ENCODE data around the gene ATP5IF1. TPM values are rescaled to one million over a fixed set of nuclear protein-coding genes. Genes with fewer than 3 reads are reported as not detected.

Gene ATP5IF1
- total RNA-seq, 2 donors from 2014 or later: 326 to 331 TPM

- H3K36me3 ChIP-seq: no peaks in the 10 kb centered on the region
- DNase-seq: no peak
- TF ChIP-seq CTCF (IDR thresholded peaks at IDR 0.05): no peak
- H3K4me3 ChIP-seq: peak overlapping the region; percentile 39
- no peaks in the 10 kb centered on the region for H3K27me3 ChIP-seq
- peak overlapping the region; percentile 85 for H3K27ac ChIP-seq
- no peaks in the 10 kb centered on the region for H3K9me3 ChIP-seq
- peak overlapping the region; percentile 38 to 89 for H3K9ac ChIP-seq (ENCODE audit: low read depth in 2 of 2, low read length in 2 of 2)
- H3K4me1 ChIP-seq: peaks cover 28% of the 10 kb centered on the region
- intact Hi-C loops (cut with DNase I): loop anchor here (5.0 kb wide), 1 partner anchor 115 kb away; no protein-coding TSS in a partner anchor
These were observed 11.8 kb downstream of the ATP5IF1 start for GRCh38 chr1:28247612-28248272.

GRCh38 chr1:28248273-28249012 lies 12.5 kb downstream of the ATP5IF1 start:
- peak; percentile 94 for TF ChIP-seq CTCF (IDR thresholded peaks at IDR 0.05)
- H3K4me1 ChIP-seq: peaks cover 28% of the 10 kb centered on the region
- H3K36me3 ChIP-seq: no peaks in the 10 kb centered on the region
- H3K27me3 ChIP-seq: no peaks in the 10 kb centered on the region
- peak overlapping the region; percentile 85 for H3K27ac ChIP-seq
- H3K9me3 ChIP-seq: no peaks in the 10 kb centered on the region
- peak overlapping the region; percentile 64 to 89 for H3K9ac ChIP-seq (ENCODE audit: low read depth in 2 of 2, low read length in 2 of 2)
- peak; percentile 93 for DNase-seq
- intact Hi-C loops (cut with DNase I): loop anchor here (5.0 kb wide), 1 partner anchor 114 kb away; no protein-coding TSS in a partner anchor
- peak overlapping the region; percentile 14 for H3K4me3 ChIP-seq

- peak overlapping the region; percentile 85 for H3K27ac ChIP-seq
- TF ChIP-seq CTCF (IDR thresholded peaks at IDR 0.05): no peak
- H3K27me3 ChIP-seq: no peaks in the 10 kb centered on the region
- H3K36me3 ChIP-seq: no peaks in the 10 kb centered on the region
- H3K9me3 ChIP-seq: no peaks in the 10 kb centered on the region
- intact Hi-C loops (cut with DNase I): loop anchor here (5.0 kb wide), 1 partner anchor 113 kb away; no protein-coding TSS in a partner anchor
- DNase-seq: peak; percentile 55
- H3K4me3 ChIP-seq: peak overlapping the region; percentile 14
- H3K4me1 ChIP-seq: peaks cover 27% of the 10 kb centered on the region
- peak overlapping the region; percentile 64 to 89 for H3K9ac ChIP-seq (ENCODE audit: low read depth in 2 of 2, low read length in 2 of 2)
These were observed 13.3 kb downstream of the ATP5IF1 start for GRCh38 chr1:28249013-28249865.

DNA sequence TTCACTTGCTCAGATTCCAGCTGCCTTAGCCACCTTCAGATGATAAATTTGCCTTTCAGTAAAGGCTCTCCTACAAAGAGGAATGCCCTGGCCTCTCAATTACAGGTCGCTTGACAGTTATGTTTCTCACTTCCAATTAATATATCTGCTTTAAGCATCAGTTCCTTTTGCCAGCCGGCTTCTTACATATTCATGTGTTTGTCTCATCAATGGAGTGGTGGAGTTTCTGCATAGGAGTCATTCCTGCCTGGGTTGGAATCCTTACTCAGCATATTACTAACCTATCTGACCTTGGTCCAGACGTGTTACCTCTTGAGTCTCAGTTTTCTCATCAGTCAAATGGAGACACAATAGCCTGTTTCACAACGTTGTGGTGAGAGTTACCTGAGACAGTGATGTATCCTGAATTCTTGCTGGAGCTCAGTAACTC lies 14.0 kb downstream of the ATP5IF1 start:
- Histone ChIP-seq H3K4me1 (peaks cover 21% of the 10 kb centered on the region), H3K9ac (ENCODE audit: low read depth in 2 of 2, low read length in 2 of 2) (peak overlapping the region in 1 of 2 donors; percentile 34), H3K27me3 (no peaks in the 10 kb centered on the region)

More for the DNA sequence above, 14.0 kb downstream of the ATP5IF1 start:
- Histone ChIP-seq H3K27ac (peak overlapping the region; percentile 85), H3K9me3 (no peaks in the 10 kb centered on the region), H3K4me3 (no peak overlapping the region), H3K36me3 (no peaks in the 10 kb centered on the region)
- intact Hi-C loops (cut with DNase I): loop anchor here (5.0 kb wide), 1 partner anchor 112 kb away; no protein-coding TSS in a partner anchor
- TF ChIP-seq CTCF (IDR thresholded peaks at IDR 0.05): no peak
- no peak for DNase-seq
